Common myeloid progenitor, CD34-positive (primary cell): ENCODE data around the gene CDH22.

Source experiments
- CTCF ChIA-PET: fragments of 350-600 bp; sonication (Branson Sonifier 250); formaldehyde crosslinking; loops from one replicate; lab custom pipeline; 2021; ENCODE audit warnings: antibody characterized with exemption; lab: Charles Lee
- POLR2A ChIA-PET: fragments of 350-600 bp; sonication (Branson Sonifier 250); formaldehyde crosslinking; loops from one replicate; lab custom pipeline; 2021; ENCODE audit warnings: antibody characterized with exemption; lab: Charles Lee
- DNase-seq, 3 donors: peaks; one replicate each; pipeline versions ENCODE4 v3.0.0 to v3.0.0-alpha.2; 2013
- H3K27ac ChIP-seq, 2 experiments: 1 replicate in 1 of 2; 2 replicates in 1 of 2; pipeline ENCODE4 v1.7.0; 2013; ENCODE audit warnings: inconsistent platforms in 2 of 2, low read length in 2 of 2, mild to moderate bottlenecking in 2 of 2, low read depth in 1 of 2, moderate library complexity in 1 of 2; ENCODE audit not compliant: severe bottlenecking in 2 of 2, insufficient read depth in 1 of 2, poor library complexity in 1 of 2
- H3K27me3 ChIP-seq, 5 experiments: replicated peaks in 2 of 5; 1 replicate in 3 of 5; 2 replicates in 2 of 5; pipeline versions ENCODE4 v1.6.1 to v1.7.0; 2013; ENCODE audit warnings: low read length in 4 of 5, mild to moderate bottlenecking in 2 of 5, moderate library complexity in 2 of 5, inconsistent platforms in 1 of 5; ENCODE audit not compliant: insufficient read depth in 5 of 5, control insufficient read depth in 4 of 5
- H3K36me3 ChIP-seq, 4 experiments: 1 replicate in 2 of 4; 2 replicates in 2 of 4; pipeline versions ENCODE4 v1.6.1 to v1.7.0; 2013; ENCODE audit warnings: low read length in 3 of 4, control low read depth in 1 of 4, mild to moderate bottlenecking in 1 of 4; ENCODE audit not compliant: control insufficient read depth in 4 of 4, insufficient read depth in 4 of 4
- H3K4me1 ChIP-seq, 4 experiments: 1 replicate in 3 of 4; 2 replicates in 1 of 4; pipeline versions ENCODE4 v1.6.1 to v1.7.1; 2013; ENCODE audit warnings: low read length in 3 of 4, mild to moderate bottlenecking in 3 of 4, control low read depth in 1 of 4, inconsistent platforms in 1 of 4, moderate library complexity in 1 of 4; ENCODE audit not compliant: control insufficient read depth in 4 of 4, insufficient read depth in 4 of 4; ENCODE audit errors: control extremely low read depth in 1 of 4
- H3K4me3 ChIP-seq, 7 experiments: 1 replicate in 4 of 7; 2 replicates in 3 of 7; pipeline versions ENCODE4 v1.5.1 to v1.7.0; 2013; ENCODE audit warnings: mild to moderate bottlenecking in 7 of 7, low read length in 6 of 7, moderate library complexity in 6 of 7, inconsistent platforms in 2 of 7, low read depth in 2 of 7, control low read depth in 1 of 7; ENCODE audit not compliant: insufficient read depth in 4 of 7, control insufficient read depth in 1 of 7; ENCODE audit errors: extremely low read depth in 1 of 7
- H3K9me3 ChIP-seq, 5 experiments: 1 replicate in 4 of 5; 2 replicates in 1 of 5; pipeline versions ENCODE4 v1.6.1 to v1.7.1; 2013; ENCODE audit warnings: low read length in 4 of 5, mild to moderate bottlenecking in 2 of 5, inconsistent platforms in 1 of 5, low read depth in 1 of 5, moderate library complexity in 1 of 5; ENCODE audit not compliant: control insufficient read depth in 4 of 5, insufficient read depth in 2 of 5; ENCODE audit errors: control extremely low read depth in 1 of 5
- WGBS: methylation state at CpG from one replicate; pipeline ENCODE4 v1.1.5; 2013; ENCODE audit not compliant: insufficient coverage; 5-methylcytosine and 5-hydroxymethylcytosine counted together

CDH22 gene

DNA sequence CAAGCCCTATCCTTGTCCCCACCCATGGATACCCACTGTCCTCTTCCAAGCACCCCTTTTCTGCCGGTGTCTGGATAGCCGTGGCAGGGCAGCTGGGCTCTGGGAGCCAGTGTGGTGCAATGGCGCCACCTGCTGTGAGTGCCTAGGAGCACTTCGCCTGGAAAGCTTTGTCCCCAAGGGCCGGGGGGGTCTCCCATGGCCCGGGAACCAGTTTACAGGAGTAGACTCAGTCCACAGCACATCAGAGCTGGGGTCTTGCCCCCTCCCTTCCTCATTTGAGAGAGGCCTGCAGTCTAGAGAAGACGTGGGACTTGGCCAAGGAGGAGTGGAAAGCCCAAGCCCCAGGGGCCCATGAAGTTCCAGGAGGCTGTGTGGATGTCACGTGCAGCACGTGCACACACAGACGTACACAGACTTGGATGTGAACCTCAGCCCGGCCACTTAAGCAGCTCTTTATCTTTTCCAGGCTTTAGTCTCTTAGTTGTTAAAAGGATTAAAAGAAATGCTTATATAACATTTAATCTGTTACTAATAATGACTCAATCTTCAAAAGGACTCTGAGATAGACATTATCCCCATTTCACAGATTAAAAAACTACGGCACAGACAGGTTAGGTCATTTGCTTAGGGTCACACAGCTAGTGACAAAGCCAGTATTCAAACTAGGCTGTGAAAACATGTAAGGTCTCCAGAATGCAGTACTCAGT is 40.9 kb upstream of the CDH22 start:
- Histone ChIP-seq H3K4me1 (peaks cover 0 to 19% (median 12%) of the 10 kb centered on the region in 4 experiments), H3K36me3 (peaks cover 3 to 37% (median 24%) of the 10 kb centered on the region in 4 experiments), H3K27ac (no peak overlapping the region), H3K9me3 (no peaks in the 10 kb centered on the region), H3K4me3 (no peak overlapping the region), H3K27me3 (peaks cover 0 to 3% (median 0%) of the 10 kb centered on the region in 5 experiments)
- ChIA-PET POLR2A (interaction anchor here (0.8 kb wide), 1 partner anchor 8 kb away, joined by 3 read pairs; no protein-coding TSS in a partner anchor), CTCF (interaction anchor here (0.7 to 3.5 kb wide), 28 partner anchors 8 to 379 kb away, joined by 3 to 28 read pairs (median 4); no protein-coding TSS in a partner anchor)
- 79% methylated on average over 11 of the region's 12 CpGs for WGBS
- peak; percentile 48 to 64 (median 58) for DNase-seq

DNA sequence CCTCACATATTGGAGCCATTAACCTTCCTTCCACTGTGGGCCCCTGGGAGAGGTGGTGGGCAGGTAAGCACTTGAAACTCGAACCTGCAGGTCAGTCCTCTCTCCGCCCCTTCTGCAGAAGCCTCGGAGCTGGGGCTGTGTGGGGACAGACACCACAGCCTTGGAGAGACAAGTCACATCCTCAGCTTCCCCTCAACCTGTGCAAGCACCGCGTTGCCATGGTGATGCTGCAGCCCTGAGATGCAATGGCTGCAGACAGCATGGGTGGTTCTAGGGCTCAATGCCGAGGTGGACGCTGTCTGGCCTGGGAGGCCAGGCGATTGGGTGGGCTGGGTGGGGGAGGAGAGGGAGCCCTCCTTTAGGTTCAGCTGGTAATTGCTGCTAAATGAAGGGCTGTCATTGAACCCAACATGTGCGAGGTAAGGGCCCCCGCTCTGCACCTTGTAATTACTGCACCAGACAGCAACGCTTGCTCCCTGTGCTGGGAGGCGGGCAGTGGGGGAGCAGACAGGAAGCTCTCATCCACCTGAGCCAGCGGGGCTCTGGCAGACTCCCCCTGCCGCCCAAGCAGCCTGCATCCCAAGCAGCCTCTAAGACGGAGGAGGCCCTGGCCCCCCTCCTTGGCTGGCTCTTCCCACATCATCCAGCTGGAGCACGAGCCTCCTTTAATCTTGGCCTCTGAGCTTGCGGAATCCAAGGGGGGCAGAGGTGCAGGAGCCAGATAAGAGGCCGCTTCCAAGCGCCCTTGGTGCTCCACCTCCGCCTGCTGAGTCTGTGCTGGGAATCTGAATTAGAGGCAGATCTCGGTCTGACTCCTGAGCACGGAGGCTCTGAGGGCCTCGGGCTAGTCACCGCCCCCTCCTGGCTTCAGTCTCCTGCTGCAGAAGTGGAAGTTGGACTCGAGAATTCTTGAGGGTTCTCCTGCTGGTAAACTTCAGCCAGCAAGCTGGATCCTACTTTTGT is 39.8 kb upstream of the CDH22 start:
- H3K27me3 ChIP-seq, result peaks cover 0 to 14% (median 3%) of the 10 kb centered on the region in 5 experiments
- H3K27ac ChIP-seq, result no peak overlapping the region
- ChIA-PET POLR2A (interaction anchor here (0.6 to 0.8 kb wide), 2 partner anchors 9 to 248 kb away, joined by 3 read pairs; no protein-coding TSS in a partner anchor), CTCF (interaction anchor here (0.8 to 3.5 kb wide), 23 partner anchors 8 to 378 kb away, joined by 3 to 28 read pairs (median 5); no protein-coding TSS in a partner anchor)
- H3K36me3 ChIP-seq, result peaks cover 3 to 27% (median 18%) of the 10 kb centered on the region in 4 experiments
- H3K9me3 ChIP-seq, result no peaks in the 10 kb centered on the region
- H3K4me3 ChIP-seq, result no peak overlapping the region
- no peak for DNase-seq
- H3K4me1 ChIP-seq, result peaks cover 0 to 21% (median 17%) of the 10 kb centered on the region in 4 experiments
- WGBS, result 93% methylated on average over 21 of the region's 25 CpGs

GRCh38 chr20:46346770-46347169 is 38.5 kb upstream of the CDH22 start:
- POLR2A ChIA-PET, result no interaction called here
- peaks cover 4 to 28% (median 12%) of the 10 kb centered on the region in 5 experiments for H3K27me3 ChIP-seq
- 85% methylated on average over 5 of the region's 8 CpGs for WGBS
- CTCF ChIA-PET, result interaction anchor here (0.7 to 2.1 kb wide), 5 partner anchors 10 to 141 kb away, joined by 3 to 6 read pairs (median 3); no protein-coding TSS in a partner anchor
- H3K4me1 ChIP-seq, result peaks cover 0 to 24% (median 18%) of the 10 kb centered on the region in 4 experiments
- DNase-seq, result no peak
- H3K9me3 ChIP-seq, result no peaks in the 10 kb centered on the region
- no peak overlapping the region for H3K4me3 ChIP-seq
- H3K36me3 ChIP-seq, result peaks cover 3 to 21% (median 14%) of the 10 kb centered on the region in 4 experiments
- no peak overlapping the region for H3K27ac ChIP-seq

DNA sequence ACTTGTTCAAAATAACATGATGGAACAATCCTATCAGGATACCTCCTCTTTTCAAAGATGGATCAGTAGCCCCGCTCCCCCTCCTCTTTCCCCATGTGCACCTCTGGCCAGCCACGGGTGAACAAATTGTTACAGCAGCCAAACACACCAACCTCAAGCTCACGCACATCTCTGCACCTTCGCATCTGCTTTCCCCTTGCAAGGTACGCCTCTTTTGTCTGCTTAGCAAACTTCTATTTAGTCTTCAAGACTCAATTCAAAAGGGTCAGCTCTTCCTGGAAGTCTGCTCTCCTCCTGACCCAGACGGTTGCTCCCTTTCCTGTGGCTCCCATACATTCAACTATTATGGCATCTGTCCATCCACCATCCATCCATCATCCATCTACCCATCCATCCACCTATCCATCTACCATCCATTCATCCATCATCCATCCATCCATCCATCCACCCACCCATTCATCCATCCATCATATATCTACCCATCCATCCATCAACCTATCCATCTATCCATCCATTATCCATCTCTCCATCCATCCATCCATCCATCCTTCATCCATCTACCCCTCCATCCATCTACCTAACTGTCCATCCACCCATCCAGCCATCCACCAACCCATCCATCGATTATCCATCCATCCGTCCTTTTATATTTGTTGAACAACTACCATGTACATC is 36.3 kb upstream of the CDH22 start:
- WGBS, result 90% methylated on average over 6 of the region's 8 CpGs
- H3K27me3 ChIP-seq, result peaks cover 4 to 38% (median 16%) of the 10 kb centered on the region in 5 experiments

GRCh38 chr20:46343975-46344357 is 35.7 kb upstream of the CDH22 start:
- ChIA-PET CTCF (interaction anchor here (1.0 to 1.5 kb wide), 5 partner anchors 16 to 58 kb away, joined by 3 to 4 read pairs (median 3); no protein-coding TSS in a partner anchor), POLR2A (no interaction called here)
- peaks cover 4 to 38% (median 16%) of the 10 kb centered on the region in 5 experiments for H3K27me3 ChIP-seq
- H3K4me3 ChIP-seq, result no peak overlapping the region
- WGBS, result 64% methylated on average over 2 of the region's 2 CpGs
- H3K4me1 ChIP-seq, result peaks cover 0 to 13% (median 2%) of the 10 kb centered on the region in 4 experiments
- H3K36me3 ChIP-seq, result peaks cover 0 to 11% (median 3%) of the 10 kb centered on the region in 4 experiments
- no peak overlapping the region for H3K27ac ChIP-seq
- H3K9me3 ChIP-seq, result no peaks in the 10 kb centered on the region
- no peak for DNase-seq

More for the DNA sequence above, 36.3 kb upstream of the CDH22 start:
- no peak for DNase-seq
- CTCF ChIA-PET, result interaction anchor here (0.6 to 2.1 kb wide), 7 partner anchors 17 to 69 kb away, joined by 3 to 6 read pairs (median 3); no protein-coding TSS in a partner anchor
- Histone ChIP-seq H3K9me3 (no peaks in the 10 kb centered on the region), H3K36me3 (peaks cover 3 to 11% (median 3%) of the 10 kb centered on the region in 4 experiments), H3K4me1 (peaks cover 0 to 13% (median 2%) of the 10 kb centered on the region in 4 experiments), H3K4me3 (no peak overlapping the region), H3K27ac (no peak overlapping the region)
- POLR2A ChIA-PET, result no interaction called here

- peak in 2 of 3 donors; percentile 48 to 61 for DNase-seq
- CTCF ChIA-PET, result interaction anchor here (1.3 to 1.5 kb wide), 3 partner anchors 15 to 36 kb away, joined by 3 to 4 read pairs (median 4); no protein-coding TSS in a partner anchor
- peaks cover 0 to 13% (median 2%) of the 10 kb centered on the region in 4 experiments for H3K4me1 ChIP-seq
- peaks cover 4 to 38% (median 16%) of the 10 kb centered on the region in 5 experiments for H3K27me3 ChIP-seq
- no peaks in the 10 kb centered on the region for H3K9me3 ChIP-seq
- H3K27ac ChIP-seq, result no peak overlapping the region
- peaks cover 0 to 11% (median 3%) of the 10 kb centered on the region in 4 experiments for H3K36me3 ChIP-seq
- peak overlapping the region in 3 of 7 experiments; percentile 4 to 49 (median 7) for H3K4me3 ChIP-seq
- WGBS, result 4% methylated on average over 11 of the region's 17 CpGs
- POLR2A ChIA-PET, result no interaction called here
Observed at GRCh38 chr20:46343348-46343974, 35.2 kb upstream of the CDH22 start.
